CD4-positive, alpha-beta T cell treated with Interleukin-15 for 1 hour (primary cell): ENCODE measurements around the gene TBCCD1.
"Not testable (repeated sequence)": the region's sequence is repeated elsewhere in the genome, so short reads cannot be mapped to it uniquely, and the experiment has no call there.

ENCODE experiments used
- DNase-seq: peaks from one replicate; pipeline ENCODE4 v3.0.0-alpha.2; 2020

The TBCCD1 gene

DNA sequence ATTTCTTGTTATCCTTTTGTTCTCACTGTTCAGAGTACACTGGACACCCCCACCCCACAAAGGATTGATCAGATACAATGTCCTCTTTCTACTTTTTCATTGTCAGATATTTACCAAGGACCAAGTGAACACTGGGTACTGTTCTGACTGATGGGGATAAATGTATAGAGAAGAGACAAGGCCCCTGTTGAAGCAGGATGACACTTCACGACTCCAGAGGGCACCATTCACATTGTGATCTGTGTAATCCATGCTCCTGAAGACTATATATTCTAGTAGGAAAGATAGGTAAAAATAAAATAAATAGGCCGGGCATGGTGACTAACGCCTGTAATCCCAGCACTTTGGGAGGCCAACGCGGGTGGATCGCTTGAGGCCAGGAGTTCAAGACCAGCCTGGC is 15.8 kb downstream of the TBCCD1 start:
- DNase-seq = no peak

DNA sequence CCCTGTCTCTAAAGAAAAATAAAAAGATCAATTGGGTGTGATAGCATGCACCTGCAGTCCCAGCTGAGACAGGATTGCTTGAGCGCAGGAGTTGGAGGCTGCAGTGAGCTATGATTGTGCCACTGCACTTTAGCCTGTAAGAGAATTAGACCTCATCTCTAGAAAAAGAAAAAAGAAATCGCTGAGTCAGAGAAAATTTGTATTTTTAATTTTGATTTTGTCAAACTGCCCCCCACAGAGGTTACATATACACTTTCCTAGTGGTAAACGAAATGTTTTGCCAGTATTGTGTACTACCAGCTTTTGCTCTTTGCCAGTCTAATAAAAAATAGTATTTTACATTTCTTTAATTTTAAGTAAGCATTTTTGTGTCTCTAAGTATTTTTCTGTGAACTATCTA is 17.6 kb downstream of the TBCCD1 start:
- no peak for DNase-seq

DNA sequence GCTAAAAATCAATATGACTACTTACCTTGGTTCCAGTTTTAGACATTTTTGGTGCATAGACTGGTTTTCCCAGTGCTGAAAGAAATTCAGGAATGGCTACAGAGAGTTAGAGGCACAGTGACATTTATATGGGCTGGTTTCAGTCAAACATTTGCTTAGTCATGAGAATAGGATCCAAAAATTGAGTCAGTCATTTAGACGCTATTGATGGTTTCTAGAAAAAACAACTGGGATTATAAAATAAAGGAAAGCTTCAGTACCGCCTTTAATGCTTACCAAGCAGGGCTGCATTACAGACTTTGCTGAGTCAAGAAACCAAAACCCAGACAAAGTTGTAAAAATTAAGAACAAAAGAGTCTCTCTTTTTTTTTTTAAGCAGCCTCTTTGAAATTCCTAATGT is 22.9 kb downstream of the TBCCD1 start, which contains the start of gene CRYGS:
Gene CRYGS, minus strand, starts transcription at position 100 of the 400 bp plus-strand sequence. Its CDS starts 54 bp downstream, at position 46.
- DNase-seq = no peak

DNA sequence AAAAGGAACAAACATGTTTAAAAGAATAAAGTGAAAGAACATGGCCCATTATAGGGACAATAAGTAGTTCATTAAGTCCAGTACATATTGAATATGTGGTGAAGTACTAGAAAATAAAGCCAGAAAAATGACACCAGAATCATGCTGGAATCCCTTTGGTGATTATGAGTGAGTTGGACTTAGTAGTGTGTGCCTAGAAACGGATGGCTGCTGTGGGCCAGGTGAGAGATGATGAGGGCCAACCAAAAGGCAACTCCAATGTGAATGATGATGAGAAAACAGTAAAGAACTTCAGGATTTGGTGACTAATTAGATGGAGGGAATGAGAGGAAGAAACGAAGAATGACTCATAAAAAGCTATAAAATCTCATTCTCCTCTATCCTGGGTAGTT is 26.3 kb downstream of the TBCCD1 start:
- no peak for DNase-seq

DNA sequence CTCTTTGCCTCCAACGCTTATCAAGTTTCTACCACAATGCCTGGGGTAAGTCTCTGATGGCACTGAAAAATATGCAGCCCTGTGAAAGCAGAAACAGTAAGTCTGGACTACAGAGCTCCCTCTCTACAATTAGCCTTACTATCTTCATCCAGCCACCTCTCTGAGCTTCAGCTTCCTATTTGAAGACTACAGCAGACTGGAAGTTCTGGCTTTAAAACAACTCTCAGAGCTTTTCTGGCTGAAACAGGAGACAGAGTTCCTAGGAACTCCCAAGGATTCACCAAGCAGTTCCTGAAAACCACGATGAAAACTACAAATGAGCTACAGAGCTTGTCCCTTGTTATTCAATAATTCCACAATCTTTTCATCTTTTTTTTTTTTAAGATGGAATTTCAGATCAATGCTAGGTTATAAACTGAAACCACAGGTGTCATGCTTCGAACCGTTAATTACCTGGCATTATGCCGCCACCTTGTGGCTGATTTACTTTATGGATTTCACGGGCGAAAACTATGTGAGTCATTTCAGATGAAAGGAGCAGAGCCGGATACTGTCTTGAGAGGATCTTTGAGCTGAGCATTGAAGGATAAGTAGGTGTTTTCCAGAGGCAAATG is 26.8 kb downstream of the TBCCD1 start:
- DNase-seq = peak; percentile 77

DNA sequence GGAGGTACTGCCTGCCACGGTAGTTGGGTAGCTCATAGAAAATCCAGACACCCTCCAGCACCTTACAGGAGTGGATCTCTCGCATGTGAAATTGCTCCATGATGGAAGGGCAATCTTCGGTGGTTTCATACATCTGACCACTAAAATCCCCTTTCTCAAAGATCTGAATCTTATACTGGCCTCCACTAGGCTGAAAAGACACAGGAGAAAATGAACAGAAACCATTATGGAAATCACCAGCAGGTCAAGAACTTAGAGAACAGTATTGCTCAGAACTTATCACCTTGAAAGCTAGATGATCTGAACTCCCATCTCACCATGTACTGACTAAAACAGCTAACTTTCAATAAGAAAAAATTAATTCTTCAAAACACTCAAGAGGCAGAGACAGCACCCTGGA is 28.4 kb downstream of the TBCCD1 start:
- no peak for DNase-seq

DNA sequence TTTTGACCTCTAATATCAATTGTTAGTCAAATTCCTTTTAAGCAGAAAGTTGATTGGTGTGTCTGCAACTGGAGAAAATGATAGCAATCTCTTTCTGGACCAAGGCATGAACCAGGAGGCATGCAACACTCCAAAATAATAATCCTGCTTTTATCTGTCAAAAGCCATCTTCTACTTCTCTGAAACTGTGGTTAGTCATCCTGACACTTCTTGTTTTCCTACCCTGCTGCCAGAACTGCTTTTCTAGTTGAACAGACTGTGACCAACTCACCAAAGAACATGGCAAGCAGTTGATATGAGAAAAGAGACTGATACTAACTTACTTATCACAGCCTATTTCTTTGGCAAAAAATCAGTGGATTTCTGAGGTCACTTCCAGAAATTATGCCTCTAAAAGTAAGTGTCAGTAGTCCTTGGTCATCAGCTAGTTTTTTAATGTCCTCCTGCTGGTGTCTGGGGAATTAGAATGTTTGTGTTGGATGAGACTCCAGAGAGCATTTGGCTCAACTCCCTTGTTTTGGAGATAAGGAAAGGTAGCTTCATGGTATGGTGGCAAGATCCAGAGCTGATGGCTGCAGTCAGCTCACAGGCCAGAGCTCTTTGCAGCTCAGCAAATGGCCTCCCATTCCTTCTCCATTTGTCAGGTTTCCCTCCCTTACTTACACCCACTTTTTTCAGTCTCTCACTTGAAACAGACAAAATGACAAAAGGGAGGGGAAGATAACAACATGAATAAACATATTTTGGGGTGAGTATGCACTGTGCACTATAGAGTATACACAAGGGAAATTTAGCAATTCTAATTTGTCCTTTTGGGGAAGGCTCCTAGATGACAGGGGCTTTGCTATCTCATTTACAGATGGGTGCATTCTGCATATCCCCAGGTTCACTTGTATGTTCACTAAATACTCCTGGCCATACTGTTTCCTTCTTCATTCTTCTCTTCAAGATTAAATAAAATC is 30.0 kb downstream of the TBCCD1 start:
- DNase-seq = no peak

DNA sequence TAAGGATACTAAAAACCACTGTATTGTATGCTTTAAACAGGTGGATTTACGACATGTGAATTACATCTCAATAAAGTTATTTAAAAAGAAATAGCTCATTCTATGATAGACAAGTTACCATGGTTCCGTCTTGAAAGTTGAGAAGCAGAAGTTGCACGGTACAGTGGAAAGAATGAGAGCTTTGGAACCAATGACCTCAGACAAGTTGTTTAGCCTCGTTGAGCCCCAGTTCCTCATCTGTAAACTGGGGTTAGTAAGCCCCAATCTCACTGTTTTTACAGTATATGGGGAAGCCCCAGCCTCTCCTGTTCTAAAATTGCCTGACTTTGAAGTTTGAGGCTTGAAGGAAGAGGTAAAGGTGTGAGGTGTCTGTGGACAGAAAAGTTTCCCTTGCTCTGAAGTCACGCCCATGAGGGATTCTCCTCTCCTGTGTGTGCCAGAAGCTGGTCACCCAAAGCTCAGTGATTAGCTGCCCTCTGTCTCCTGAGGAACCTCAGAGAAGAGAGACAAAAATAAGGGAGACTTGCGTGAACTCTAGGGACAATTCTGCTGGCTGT is 32.9 kb downstream of the TBCCD1 start:
- DNase-seq = peak; percentile 62

DNA sequence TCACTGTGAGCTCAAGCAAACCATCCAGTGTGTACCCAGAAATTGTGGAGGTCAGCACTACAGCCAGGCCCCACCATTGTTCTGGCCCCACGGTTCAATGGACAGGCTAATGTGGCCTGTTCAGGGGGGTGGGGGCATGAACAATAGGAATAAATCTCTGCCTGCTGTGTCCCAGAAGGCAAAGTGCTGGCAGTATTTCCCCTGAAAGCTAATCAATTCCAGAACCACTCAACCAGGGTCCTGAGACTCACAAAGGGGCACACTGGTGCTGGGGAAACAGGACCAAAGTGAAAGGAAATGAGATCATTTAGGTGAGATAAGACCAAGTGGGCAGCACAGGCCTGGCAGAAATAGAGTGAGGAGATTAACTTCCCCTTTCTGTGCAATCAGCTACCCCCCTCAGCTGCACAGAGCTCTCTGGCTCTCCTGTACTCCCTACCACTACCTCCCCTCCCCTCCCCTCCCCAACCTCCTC is 34.5 kb downstream of the TBCCD1 start:
- DNase-seq = peak; percentile 57

DNA sequence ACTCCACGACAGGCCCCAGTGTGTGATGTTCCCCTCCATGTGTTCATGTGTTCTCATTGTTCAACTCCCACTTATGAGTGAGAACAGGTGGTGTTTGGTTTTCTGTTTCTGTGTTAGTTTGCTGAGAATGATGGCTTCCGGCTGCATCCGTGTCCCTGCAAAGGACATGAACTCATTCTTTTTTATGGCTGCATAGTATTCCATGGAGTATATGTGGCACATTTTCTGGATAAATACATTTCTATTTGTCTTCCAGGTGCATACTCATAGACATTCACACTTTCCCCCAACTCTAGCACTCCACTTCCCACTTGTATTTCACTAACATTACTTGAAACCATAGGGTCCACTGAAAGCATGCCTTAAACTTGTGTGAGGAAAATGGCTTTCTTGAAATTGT is 35.4 kb downstream of the TBCCD1 start:
- DNase-seq = not testable (repeated sequence)

DNA sequence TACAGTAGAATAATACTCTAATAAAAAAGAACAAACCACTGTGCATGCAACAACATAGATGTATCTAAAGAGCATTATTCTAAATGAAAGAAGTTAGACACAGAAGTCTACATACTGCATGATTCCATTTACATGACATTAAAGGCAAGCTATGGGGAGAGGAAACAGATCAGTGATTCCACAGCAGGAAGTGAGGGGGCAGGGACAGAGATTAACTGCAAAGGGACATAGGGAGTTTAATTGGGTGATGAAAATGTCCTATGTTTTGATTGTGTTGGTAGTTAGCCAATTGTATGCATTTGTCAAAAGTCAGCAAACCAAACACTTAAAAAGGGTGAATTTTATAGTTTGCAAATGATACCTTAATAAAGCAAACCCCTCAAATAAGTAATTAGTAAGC is 36.7 kb downstream of the TBCCD1 start:
- no peak for DNase-seq

DNA sequence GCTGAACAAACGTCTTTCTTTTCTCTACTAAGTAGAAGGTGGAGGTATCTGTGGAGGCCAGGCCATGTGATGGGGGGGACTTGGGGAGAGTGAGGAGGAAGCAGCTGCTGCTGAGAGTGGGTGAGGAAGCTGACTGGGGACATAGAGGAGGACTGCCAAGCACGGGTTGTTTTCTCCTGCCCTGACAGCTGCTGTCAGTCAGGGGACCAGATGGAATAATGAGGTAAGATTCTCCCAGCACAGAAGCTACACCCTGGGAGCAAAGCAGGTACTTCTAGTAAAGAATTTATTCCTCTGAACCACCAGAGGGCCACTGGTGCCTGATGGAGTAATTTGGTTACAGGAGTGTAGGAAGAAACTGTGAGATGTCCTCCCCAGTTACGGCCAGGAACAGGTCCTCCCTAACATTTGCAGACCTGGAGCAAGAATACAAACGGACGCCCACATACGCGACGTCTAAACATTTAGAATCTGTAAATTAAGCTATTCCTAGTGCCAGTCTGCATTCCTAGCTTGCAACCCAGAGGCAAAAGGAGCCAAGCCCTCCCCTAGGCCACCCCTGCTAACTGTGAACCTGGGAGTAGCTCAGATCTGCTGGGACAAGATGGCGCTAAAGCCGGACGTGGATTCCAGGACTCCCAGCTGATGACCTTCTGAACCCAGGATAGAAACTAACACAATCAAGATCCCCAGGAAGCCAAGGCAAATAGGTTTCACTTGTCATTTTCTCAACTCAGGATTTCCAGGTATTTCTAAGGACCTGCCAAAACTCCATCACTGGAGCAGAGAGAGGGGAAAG is 37.7 kb downstream of the TBCCD1 start:
- DNase-seq = peak; percentile 28

DNA sequence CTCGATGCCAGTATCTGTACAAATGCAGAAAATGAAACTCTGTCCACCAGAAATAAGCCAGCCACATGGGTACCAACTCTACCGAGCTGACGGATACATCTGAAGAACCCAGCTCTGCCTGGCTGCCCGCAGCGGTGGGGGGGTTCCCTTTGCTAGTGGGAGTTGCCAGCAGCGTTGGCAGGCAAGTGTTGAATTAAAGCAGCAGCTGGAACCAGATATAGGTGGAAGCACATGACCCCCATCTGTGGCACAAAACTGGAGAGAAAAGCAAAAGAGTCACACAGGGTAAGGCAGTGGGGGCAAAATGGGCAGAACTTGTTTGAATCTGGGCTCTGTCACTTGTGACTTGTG is 40.9 kb downstream of the TBCCD1 start:
- peak; percentile 55 for DNase-seq

DNA sequence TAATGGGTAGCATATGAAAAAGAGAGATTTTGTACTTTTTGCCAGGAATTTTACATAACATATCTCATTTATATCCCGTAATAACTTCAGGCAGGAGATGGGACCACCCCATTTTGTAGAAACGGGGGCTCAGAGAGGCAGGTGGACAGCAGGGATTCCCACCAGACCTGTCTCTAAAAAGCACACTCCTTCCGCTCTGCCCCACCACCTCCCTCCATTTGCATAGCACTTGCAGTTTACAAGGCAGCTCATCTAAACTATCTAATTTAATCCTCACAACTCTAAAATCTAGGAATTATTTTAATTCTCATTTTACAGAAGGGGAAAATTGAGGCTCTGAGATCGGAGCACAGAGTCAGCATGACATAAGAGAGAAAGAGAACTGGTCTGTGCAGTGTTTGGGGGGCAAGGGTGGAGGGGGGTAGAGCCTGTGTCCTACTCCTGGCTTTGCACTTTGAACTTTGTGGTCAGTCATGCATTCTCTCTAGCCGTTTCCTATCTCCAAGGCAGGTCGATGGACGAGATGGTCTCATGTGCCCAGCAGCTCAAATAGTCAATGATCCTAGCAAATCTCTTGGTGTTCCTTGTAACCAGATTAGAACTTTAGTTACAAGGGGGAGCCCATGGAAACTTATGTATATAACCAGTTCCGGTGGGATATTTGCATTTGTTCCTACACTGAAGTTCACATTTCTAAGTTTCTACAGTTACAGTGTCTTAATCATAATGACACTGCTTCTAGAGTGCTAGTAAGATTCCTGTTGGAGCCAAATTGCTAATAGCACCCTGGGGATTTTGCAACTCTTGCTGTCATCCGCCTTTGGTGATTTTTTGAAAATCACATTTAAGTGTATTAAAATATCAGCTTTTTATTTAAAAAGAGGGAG is 41.5 kb downstream of the TBCCD1 start:
- no peak for DNase-seq

DNA sequence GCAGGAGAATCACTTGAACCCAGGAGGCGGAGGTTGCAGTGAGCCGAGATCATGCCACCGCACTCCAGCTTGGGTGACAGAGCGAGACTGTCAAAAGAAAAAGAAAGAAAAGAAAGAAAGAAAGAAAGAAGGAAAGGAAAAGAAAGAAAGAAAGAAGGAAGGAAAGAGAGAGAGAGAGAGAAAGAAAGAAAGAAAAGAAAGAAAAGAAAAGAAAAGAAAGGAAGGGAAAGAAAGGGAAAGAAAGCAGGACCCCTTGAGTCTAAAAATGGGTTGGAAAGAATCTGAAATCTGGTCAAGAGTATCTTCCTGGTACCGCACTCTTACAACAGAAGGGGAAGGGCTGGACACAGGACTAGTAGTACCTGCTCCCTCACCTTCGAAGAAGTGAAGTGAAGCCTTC is 42.5 kb downstream of the TBCCD1 start:
- no peak for DNase-seq

DNA sequence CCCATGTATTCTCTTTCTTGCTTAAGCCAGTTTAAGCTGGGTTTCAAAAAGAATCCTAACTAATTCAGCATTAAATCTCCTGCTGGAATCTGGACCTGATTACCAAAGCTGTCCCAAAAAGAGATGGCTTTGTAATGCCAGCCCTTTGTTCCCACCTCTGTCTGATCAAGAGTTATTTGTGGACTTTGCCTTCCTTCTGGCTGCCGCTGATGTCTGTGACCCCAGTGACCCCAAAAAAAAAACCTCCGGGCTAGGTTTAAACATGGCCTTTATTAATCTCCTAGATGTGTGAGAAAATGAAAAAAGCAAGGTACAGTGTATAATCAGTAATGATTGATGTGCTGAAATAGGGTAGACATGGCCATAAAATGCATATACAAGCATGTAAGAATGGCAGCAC is 43.7 kb downstream of the TBCCD1 start:
- no peak for DNase-seq

DNA sequence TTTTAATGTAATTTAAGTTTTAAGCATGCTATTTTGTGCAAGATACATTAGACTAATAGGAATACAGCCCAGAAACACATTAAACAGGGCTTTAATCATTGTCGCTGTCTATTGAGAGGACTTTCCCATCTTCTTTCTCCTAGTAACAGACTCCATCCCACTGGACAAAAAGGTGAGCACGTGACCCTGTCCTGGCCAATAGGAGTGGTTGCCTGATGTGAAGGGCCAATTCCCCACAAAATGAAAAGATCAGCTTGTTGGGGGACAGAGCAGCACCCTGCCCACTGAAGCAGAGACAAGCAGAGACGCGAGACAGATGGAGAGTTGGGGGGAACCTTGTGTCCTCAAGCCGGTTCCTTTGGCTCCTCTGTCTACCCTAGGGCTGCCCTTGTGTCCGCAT is 44.1 kb downstream of the TBCCD1 start:
- DNase-seq = no peak

DNA sequence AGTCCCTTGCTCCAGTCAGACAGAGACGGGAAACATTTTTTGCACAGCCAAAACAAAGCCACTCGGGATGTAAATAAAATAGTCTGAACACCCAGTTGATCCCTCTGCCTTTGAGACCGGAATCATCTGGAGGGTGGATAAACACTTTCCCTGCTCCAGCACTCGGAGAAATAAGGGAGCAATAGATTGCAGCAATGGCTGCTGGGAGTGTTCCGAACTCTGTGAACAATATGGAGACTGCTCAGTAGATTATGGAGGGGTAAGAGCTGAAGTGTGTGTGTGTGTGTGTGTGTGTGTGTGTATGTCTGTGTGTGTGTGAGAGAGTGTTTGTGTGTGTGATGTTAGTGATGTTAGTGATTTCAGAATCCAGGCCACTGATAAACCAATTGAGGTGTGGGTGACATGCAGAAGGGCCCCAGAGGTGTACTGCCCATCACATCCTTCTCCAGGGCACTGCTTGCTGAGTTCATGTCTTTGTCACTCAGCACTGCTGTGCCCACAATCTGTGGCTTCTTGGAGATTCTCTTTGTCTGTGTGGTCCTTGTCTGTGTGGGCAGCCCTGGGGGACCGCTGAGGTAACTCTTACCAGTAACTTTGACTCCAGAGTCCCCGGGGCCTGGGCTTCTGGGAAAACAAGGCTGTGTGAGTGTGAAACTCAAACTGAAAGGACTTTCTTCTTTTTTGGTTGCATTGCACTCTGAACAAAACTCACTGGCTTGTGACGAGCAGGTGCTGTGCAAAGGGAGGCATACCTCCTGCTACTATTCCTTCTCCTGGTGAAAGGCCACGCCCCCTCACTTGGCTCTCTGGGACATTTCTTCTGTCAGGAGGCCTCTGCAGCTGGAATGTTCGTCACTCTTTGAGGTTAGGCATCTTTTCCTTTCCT is 45.9 kb downstream of the TBCCD1 start:
- DNase-seq = no peak

DNA sequence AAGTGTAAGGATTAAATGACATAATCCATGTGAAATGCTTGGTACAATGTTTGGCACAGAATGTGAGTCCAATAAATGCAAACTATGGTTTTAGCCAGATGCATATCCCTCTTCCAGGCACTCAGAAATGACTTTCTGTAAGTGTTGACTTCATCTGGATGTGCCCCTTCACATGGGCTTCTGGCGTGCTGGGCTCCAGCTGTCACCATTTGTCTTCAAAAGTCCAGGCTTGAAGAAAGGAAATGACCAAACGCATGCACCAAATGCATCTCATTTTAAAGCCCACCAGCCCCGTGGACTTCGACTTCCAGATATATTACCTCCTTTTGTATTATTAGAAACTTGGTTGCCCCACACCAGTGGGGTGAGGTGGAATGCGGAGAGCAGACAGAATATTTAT is 46.7 kb downstream of the TBCCD1 start:
- DNase-seq = no peak

DNA sequence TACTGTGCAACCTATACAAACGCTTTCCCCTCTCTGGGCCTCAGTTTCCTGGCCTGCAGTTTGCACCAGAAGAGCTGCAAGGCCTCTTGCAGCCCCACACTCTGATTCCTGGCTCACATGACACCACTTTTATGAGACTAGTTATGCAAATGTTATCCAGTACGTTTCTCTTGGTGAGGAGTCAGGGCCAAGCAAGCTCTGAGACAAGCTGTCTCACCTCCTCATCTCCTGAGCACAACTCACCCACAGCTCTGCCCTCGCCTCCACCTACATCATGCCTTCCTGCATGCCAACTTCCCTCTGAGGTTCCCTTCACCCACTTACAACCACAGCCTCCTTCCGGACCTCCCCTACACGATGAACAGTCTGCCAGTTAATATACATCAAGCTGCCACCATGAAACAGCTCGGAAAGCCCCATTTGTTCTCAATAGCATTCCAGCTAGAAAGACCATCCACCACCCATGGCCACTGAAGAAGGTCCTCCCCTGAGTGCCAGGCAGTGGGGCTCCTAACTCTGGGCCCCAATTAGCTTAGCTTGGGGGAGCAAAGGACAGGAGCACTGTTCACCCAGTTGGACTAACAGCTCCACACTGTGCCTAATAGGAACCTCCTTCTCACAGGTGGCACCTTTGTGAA is 48.0 kb downstream of the TBCCD1 start:
- peak; percentile 79 for DNase-seq
